H1 (cell line): ENCODE measurements around the gene ATP6V0A4. TPM values are rescaled to one million over a fixed set of nuclear protein-coding genes. Genes with fewer than 3 reads are reported as not detected.

Experiments
- CTCF ChIA-PET: fragments of 300-600 bp; sonication (Branson Sonifier 250); formaldehyde crosslinking; loops from one replicate; lab custom pipeline; 2021; ENCODE audit not compliant: partially characterized antibody; lab: Charles Lee
- POLR2A ChIA-PET: fragments of 300-600 bp; sonication (Branson Sonifier 250); formaldehyde crosslinking; loops from one replicate; lab custom pipeline; 2021; ENCODE audit warnings: inconsistent platforms; ENCODE audit not compliant: partially characterized antibody; lab: Charles Lee
- DNase-seq, 2 experiments: peaks; one replicate each; pipeline versions ENCODE4 v3.0.0 to v3.0.0-alpha.2; 2010 to 2022; ENCODE audit warnings: low spot score in 2 of 2, low read depth in 1 of 2, mixed read lengths in 1 of 2
- FAIRE-seq: peaks from 2 replicates; lab custom pipeline; 2011; peaks lifted over from hg19 to GRCh38; lab: Jason Lieb, UNC
- H2AFZ ChIP-seq: 2 replicates; pipeline ENCODE4 v1.8.1; 2012; ENCODE audit warnings: low read length, inconsistent platforms
- H2AK5ac ChIP-seq: 2 replicates; pipeline ENCODE4 v1.6.1; 2013; ENCODE audit warnings: low read depth, low read length
- H2BK120ac ChIP-seq: replicated peaks from 2 replicates; pipeline ENCODE3; 2013; ENCODE audit warnings: low read depth, low read length, inconsistent platforms
- H2BK12ac ChIP-seq: 2 replicates; pipeline ENCODE4 v1.6.1; 2013; ENCODE audit warnings: low read depth, low read length
- H2BK15ac ChIP-seq: 2 replicates; pipeline ENCODE4 v1.6.1; 2013; ENCODE audit warnings: low read length
- H2BK20ac ChIP-seq: 2 replicates; pipeline ENCODE4 v1.6.1; 2013; ENCODE audit warnings: low read length
- H2BK5ac ChIP-seq: 2 replicates; pipeline ENCODE4 v1.6.1; 2013; ENCODE audit warnings: low read depth, low read length
- H3K14ac ChIP-seq: 2 replicates; pipeline ENCODE4 v1.6.1; 2013; ENCODE audit warnings: inconsistent platforms; ENCODE audit not compliant: insufficient read length
- H3K18ac ChIP-seq: 2 replicates; pipeline ENCODE4 v1.6.1; 2013; ENCODE audit warnings: low read length; ENCODE audit errors: extremely low read depth
- H3K23ac ChIP-seq: 2 replicates; pipeline ENCODE4 v1.6.1; 2013; ENCODE audit warnings: inconsistent platforms; ENCODE audit not compliant: insufficient read length
- H3K23me2 ChIP-seq: 2 replicates; pipeline ENCODE4 v1.6.1; 2013; ENCODE audit warnings: low read depth, low read length
- H3K27ac ChIP-seq: 2 replicates; pipeline ENCODE4 v1.6.1; 2011; ENCODE audit warnings: low read depth, low read length, inconsistent platforms
- H3K27me3 ChIP-seq, 4 experiments: replicated peaks in 1 of 4; 1 replicate in 1 of 4; 2 replicates in 3 of 4; pipeline versions ENCODE4 v1.6.1 to v1.8.1; 2011 to 2013; ENCODE audit warnings: low read length in 3 of 4, mild to moderate bottlenecking in 3 of 4, inconsistent platforms in 2 of 4, mixed read lengths in 2 of 4, moderate library complexity in 1 of 4; ENCODE audit not compliant: control insufficient read depth in 3 of 4, insufficient read depth in 3 of 4; ENCODE audit errors: extremely low read depth in 1 of 4
- H3K36me3 ChIP-seq, 4 experiments: 2 replicates each; pipeline versions ENCODE4 v1.6.1 to v1.8.1; 2011 to 2013; ENCODE audit warnings: mild to moderate bottlenecking in 4 of 4, low read length in 3 of 4, moderate library complexity in 2 of 4, control low read depth in 1 of 4, inconsistent platforms in 1 of 4; ENCODE audit not compliant: insufficient read depth in 4 of 4, control insufficient read depth in 2 of 4
- H3K4ac ChIP-seq: replicated peaks from 2 replicates; pipeline ENCODE3; 2013; ENCODE audit warnings: low read length, low read depth, mixed read lengths, inconsistent platforms; ENCODE audit not compliant: insufficient read length
- H3K4me1 ChIP-seq, 4 experiments: replicated peaks in 1 of 4; 1 replicate in 1 of 4; 2 replicates in 3 of 4; pipeline versions ENCODE4 v1.6.1 to v1.8.1; 2011 to 2013; ENCODE audit warnings: low read length in 3 of 4, inconsistent platforms in 2 of 4, mixed read lengths in 1 of 4; ENCODE audit not compliant: insufficient read depth in 4 of 4, control insufficient read depth in 3 of 4
- H3K4me2 ChIP-seq, 2 experiments: 2 replicates each; pipeline versions ENCODE4 v1.6.1 to v1.8.1; 2011 to 2013; ENCODE audit warnings: low read depth in 2 of 2, low read length in 2 of 2, control low read depth in 1 of 2, inconsistent platforms in 1 of 2, mild to moderate bottlenecking in 1 of 2; ENCODE audit not compliant: insufficient read depth in 1 of 2
- H3K4me3 ChIP-seq, 4 experiments: fragments of 200-600, 300-600 bp in 1 of 4; sonication (generic), shearing (Covaris generic), sonication (Bioruptor Twin) in 1 of 4; 2 replicates each; pipeline versions ENCODE4 v1.5.1 to v1.8.1; 2011 to 2016; ENCODE audit warnings: low read length in 4 of 4, low read depth in 3 of 4, control low read depth in 2 of 4, inconsistent platforms in 2 of 4, mild to moderate bottlenecking in 2 of 4, mixed read lengths in 1 of 4, moderate library complexity in 1 of 4; ENCODE audit not compliant: insufficient read depth in 2 of 4; ENCODE audit errors: extremely low read depth in 1 of 4
- H3K56ac ChIP-seq: replicated peaks from 2 replicates; pipeline ENCODE3; 2013; ENCODE audit warnings: low read depth, mild to moderate bottlenecking, mixed read lengths, low read length, inconsistent platforms; ENCODE audit not compliant: insufficient read length
- H3K79me1 ChIP-seq: 2 replicates; pipeline ENCODE4 v1.6.1; 2013; ENCODE audit warnings: low read depth, low read length, control low read depth
- H3K79me2 ChIP-seq, 2 experiments: 2 replicates each; pipeline versions ENCODE4 v1.6.1 to v1.8.1; 2012 to 2013; ENCODE audit warnings: low read length in 2 of 2, mild to moderate bottlenecking in 2 of 2, inconsistent platforms in 1 of 2; ENCODE audit not compliant: insufficient read depth in 2 of 2, control insufficient read depth in 1 of 2
- H3K9ac ChIP-seq, 4 experiments: replicated peaks in 1 of 4; 1 replicate in 1 of 4; 2 replicates in 3 of 4; pipeline versions ENCODE4 v1.6.1 to v1.8.1; 2011 to 2013; ENCODE audit warnings: low read depth in 3 of 4, low read length in 3 of 4, control low read depth in 2 of 4, mild to moderate bottlenecking in 2 of 4, moderate library complexity in 2 of 4, inconsistent platforms in 1 of 4; ENCODE audit errors: extremely low read depth in 1 of 4
- H3K9me3 ChIP-seq, 2 experiments: 2 replicates each; pipeline versions ENCODE4 v1.6.1 to v1.8.1; 2012 to 2013; ENCODE audit warnings: mild to moderate bottlenecking in 2 of 2, moderate library complexity in 2 of 2, control low read depth in 1 of 2, inconsistent platforms in 1 of 2, low read depth in 1 of 2, low read length in 1 of 2, mixed read lengths in 1 of 2; ENCODE audit not compliant: insufficient read depth in 2 of 2
- H4K20me1 ChIP-seq, 2 experiments: replicated peaks in 1 of 2; 2 replicates each; pipeline versions ENCODE3 to v1.8.1; 2011 to 2013; ENCODE audit warnings: inconsistent platforms in 2 of 2, low read length in 2 of 2, mild to moderate bottlenecking in 1 of 2; ENCODE audit not compliant: insufficient read depth in 2 of 2, control insufficient read depth in 1 of 2
- H4K5ac ChIP-seq: 2 replicates; pipeline ENCODE4 v1.6.1; 2013; ENCODE audit warnings: low read length, low read depth, mixed read lengths, inconsistent platforms; ENCODE audit not compliant: insufficient read length
- H4K8ac ChIP-seq: 2 replicates; pipeline ENCODE4 v1.8.0; 2013; ENCODE audit warnings: mild to moderate bottlenecking, moderate library complexity, low read length, inconsistent platforms; ENCODE audit not compliant: insufficient read depth; ENCODE audit errors: extremely low read depth
- H4K91ac ChIP-seq: replicated peaks from 2 replicates; pipeline ENCODE3; 2013; ENCODE audit warnings: low read length, mixed read lengths, inconsistent platforms; ENCODE audit not compliant: insufficient read length
- BRCA1 ChIP-seq: IDR thresholded peaks from 2 replicates; pipeline ENCODE4 v1.6.1; 2012; ENCODE audit warnings: low read depth, low read length, improper control_type of control experiment
- EGR1 ChIP-seq: IDR thresholded peaks from 2 replicates; pipeline ENCODE4 v1.6.1; 2011; ENCODE audit warnings: low read depth, low read length, borderline replicate concordance
- EZH2 ChIP-seq: fragments of 200-600 bp; sonication (generic); IDR thresholded peaks from 2 replicates; pipeline ENCODE4 v1.7.1; 2012; ENCODE audit warnings: low read depth, mild to moderate bottlenecking, moderate library complexity, low read length, inconsistent platforms; ENCODE audit not compliant: severe bottlenecking
- GTF2F1 ChIP-seq: IDR thresholded peaks from 2 replicates; pipeline ENCODE4 v1.6.1; 2012; ENCODE audit warnings: low read depth, low read length, improper control_type of control experiment, borderline replicate concordance
- KDM5A ChIP-seq: fragments of 200-600 bp; IDR thresholded peaks from 2 replicates; pipeline ENCODE4 v1.7.1; 2012; ENCODE audit warnings: mild to moderate bottlenecking, low read length, inconsistent platforms, mixed read lengths
- POLR2AphosphoS5 ChIP-seq: IDR thresholded peaks from 2 replicates; pipeline ENCODE4 v1.6.1; 2011; ENCODE audit warnings: low read depth, low read length
- POU5F1 ChIP-seq: IDR thresholded peaks from 2 replicates; pipeline ENCODE4 v1.6.1; 2011; ENCODE audit warnings: low read depth, mild to moderate bottlenecking, low read length, moderate library complexity
- SUZ12 ChIP-seq: fragments of 200-600 bp; sonication (generic); IDR thresholded peaks from 2 replicates; pipeline ENCODE4 v1.6.1; 2012; ENCODE audit warnings: mild to moderate bottlenecking, inconsistent platforms, low read length, moderate library complexity, mixed read lengths
- TAF7 ChIP-seq: optimal IDR thresholded peaks from 2 replicates; pipeline ENCODE3; 2011; ENCODE audit warnings: low read depth, mild to moderate bottlenecking, inconsistent platforms, low read length, moderate library complexity, borderline replicate concordance
- TCF12 ChIP-seq: IDR thresholded peaks from 2 replicates; pipeline ENCODE4 v1.6.1; 2011; ENCODE audit warnings: low read depth, mild to moderate bottlenecking, low read length
- WGBS, 2 experiments: shearing (Covaris generic) in 1 of 2; methylation state at CpG; one replicate each; pipeline versions ENCODE4 v1.1.6 to v1.1.7; 2013 to 2015; ENCODE audit warnings: low lambda C conversion rate in 2 of 2, mixed read lengths in 2 of 2, inconsistent platforms in 1 of 2, low coverage in 1 of 2, missing lambda C conversion rate in 1 of 2; ENCODE audit not compliant: insufficient replicate concordance in 2 of 2, insufficient coverage in 1 of 2, insufficient read length in 1 of 2; ENCODE audit errors: extremely low coverage in 1 of 2, missing lambda C conversion rate in 1 of 2; 5-methylcytosine and 5-hydroxymethylcytosine counted together
- polyA plus RNA-seq, 7 experiments: library from polyadenylated mRNA; depleted of rRNA in 3 of 7; stranded (reverse) in 5 of 7; unstranded in 2 of 7; fragments of >200 nt in 5 of 7; fragments of 200-250 nt in 2 of 7; gene quantifications; 1 replicate in 5 of 7; 2 replicates in 1 of 7; 4 replicates in 1 of 7; pipeline versions ENCODE4 v1.2.1 to v1.2.3, GENCODE V29; 2011 to 2013; ENCODE audit warnings: missing spikeins in 2 of 7, mixed read lengths in 2 of 7
- total RNA-seq: library from RNA; stranded (reverse); fragmentation: NEBNext Ultra II Directional; extraction: Animal tissue kit (Norgen Biotek cat#: 25700); gene quantifications from 2 replicates; pipeline ENCODE4 v1.2.1, GENCODE V29; 2021

The ATP6V0A4 gene
- total and polyA plus RNA-seq, 2 of the 8 experiments (the other 6 are each of a cell fraction or from before 2014, with no cell fraction given): 0.47 to 1.6 TPM

DNA sequence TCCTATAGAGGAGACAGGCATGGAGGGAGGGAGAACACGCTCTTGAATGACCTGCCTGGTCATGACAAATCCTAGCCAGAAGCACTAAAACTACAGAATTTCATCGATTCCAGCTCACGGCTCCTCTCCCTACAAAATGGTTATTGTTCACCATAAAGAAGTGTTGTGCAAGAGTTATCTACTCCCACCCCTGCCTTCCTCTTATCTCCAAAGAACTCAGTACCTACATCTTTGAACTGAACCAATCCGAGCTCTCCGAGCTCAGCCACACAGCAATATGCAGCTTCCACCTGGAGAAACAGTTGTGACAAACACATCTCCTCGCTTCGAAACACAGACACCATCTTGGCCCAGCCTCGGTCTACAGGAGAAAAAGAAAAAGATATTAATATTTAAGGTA is 27.1 kb downstream of the ATP6V0A4 start:
- Histone ChIP-seq H2AK5ac (no peak overlapping the region), H3K9ac (no peak overlapping the region), H3K23ac (no peak overlapping the region), H4K91ac (no peak overlapping the region), H2AFZ (no peak overlapping the region), H2BK15ac (no peak overlapping the region), H3K4me3 (no peak overlapping the region), H4K5ac (no peak overlapping the region), H3K4me1 (peaks cover 0 to 5% (median 3%) of the 10 kb centered on the region in 4 experiments; a peak in 5 of 7 replicates), H3K14ac (no peak overlapping the region), H3K27ac (no peak overlapping the region), H2BK120ac (no peak overlapping the region), H3K79me1 (no peaks in the 10 kb centered on the region), H3K79me2 (no peaks in the 10 kb centered on the region), H2BK20ac (no peak overlapping the region), H3K18ac (no peak overlapping the region), H3K27me3 (peaks cover 0 to 10% (median 3%) of the 10 kb centered on the region in 4 experiments; a peak in 4 of 7 replicates), H2BK12ac (no peak overlapping the region), H3K9me3 (no peaks in the 10 kb centered on the region), H3K4ac (no peak overlapping the region), H3K4me2 (no peak overlapping the region), H3K56ac (no peak overlapping the region), H3K36me3 (no peaks in the 10 kb centered on the region), H2BK5ac (no peak overlapping the region), H4K20me1 (no peaks in the 10 kb centered on the region), H3K23me2 (no peaks in the 10 kb centered on the region), H4K8ac (no peak overlapping the region)
- WGBS, 2 experiments: 89% methylated on average over 8 of the region's 8 CpGs; no CpG with 5 or more reads in 1 of the 2 experiments
- POLR2A ChIA-PET: no interaction called here
- CTCF ChIA-PET: interaction anchor here (0.9 kb wide), 1 partner anchor 769 kb away, joined by 3 read pairs; the partner anchor contains the start of gene CREB3L2
- FAIRE-seq: no peak
- no peak for DNase-seq
- no peak for TF ChIP-seq GTF2F1
- no peak for TF ChIP-seq EGR1
- TF ChIP-seq POLR2AphosphoS5: no peak
- no peak for TF ChIP-seq BRCA1
- no peak for TF ChIP-seq TCF12
- TF ChIP-seq EZH2: no peak
- TF ChIP-seq KDM5A: no peak
- TF ChIP-seq TAF7: no peak
- no peak for TF ChIP-seq SUZ12
- TF ChIP-seq POU5F1: no peak
